Measurements from ENCODE around the gene ZC3H7A.

- TF ChIP-seq CREB1 (IDR thresholded peaks at IDR 0.05; ENCODE audit: low read depth) (no peak), NFIC (IDR thresholded peaks at IDR 0.05) (no peak), RAD21 (IDR thresholded peaks at IDR 0.05; ENCODE audit: low read depth) (no peak), ZBTB7A (IDR thresholded peaks at IDR 0.05; ENCODE audit: low read depth) (no peak), TCF12 (IDR thresholded peaks at IDR 0.05; ENCODE audit: low read depth) (no peak), CEBPB (IDR thresholded peaks at IDR 0.05) (no peak), REST (IDR thresholded peaks at IDR 0.05; ENCODE audit: low read depth) (no peak)
These were observed 75.1 kb downstream of the ZC3H7A start for GRCh38 chr16:11721781-11722467.

Data from Ishikawa (cell line).